Esophagus mucosa (tissue), 1 donor: ENCODE data around the gene INSC. TPM values are rescaled to one million over a fixed set of nuclear protein-coding genes. Genes with fewer than 3 reads are reported as not detected.
"Not testable (repeated sequence)": the region's sequence is repeated elsewhere in the genome, so short reads cannot be mapped to it uniquely, and the experiment has no call there.

Experiments
- ATAC-seq: fragments of 200-7000 bp; cut with Tn5 transposase; one replicate; pipeline ENCODE4 v1.9.1; 2020
- total RNA-seq: library from RNA; stranded (reverse); gene quantifications from one replicate; pipeline ENCODE4 v1.2.4, GENCODE V29; 2023
- donor health status: DM: yes; HTN: yes; CAD: no.

The INSC gene
- 0.12 TPM for total RNA-seq

GRCh38 chr11:15114501-15115475 lies at the start of gene INSC:
Gene INSC (plus strand): TSS chr11:15114923. CDS start chr11:15149175, 34,252 bp downstream.
- ATAC-seq, result no peak

GRCh38 chr11:15069751-15070150 lies 45.0 kb upstream of the INSC start:
- ATAC-seq, result not testable (repeated sequence)

DNA sequence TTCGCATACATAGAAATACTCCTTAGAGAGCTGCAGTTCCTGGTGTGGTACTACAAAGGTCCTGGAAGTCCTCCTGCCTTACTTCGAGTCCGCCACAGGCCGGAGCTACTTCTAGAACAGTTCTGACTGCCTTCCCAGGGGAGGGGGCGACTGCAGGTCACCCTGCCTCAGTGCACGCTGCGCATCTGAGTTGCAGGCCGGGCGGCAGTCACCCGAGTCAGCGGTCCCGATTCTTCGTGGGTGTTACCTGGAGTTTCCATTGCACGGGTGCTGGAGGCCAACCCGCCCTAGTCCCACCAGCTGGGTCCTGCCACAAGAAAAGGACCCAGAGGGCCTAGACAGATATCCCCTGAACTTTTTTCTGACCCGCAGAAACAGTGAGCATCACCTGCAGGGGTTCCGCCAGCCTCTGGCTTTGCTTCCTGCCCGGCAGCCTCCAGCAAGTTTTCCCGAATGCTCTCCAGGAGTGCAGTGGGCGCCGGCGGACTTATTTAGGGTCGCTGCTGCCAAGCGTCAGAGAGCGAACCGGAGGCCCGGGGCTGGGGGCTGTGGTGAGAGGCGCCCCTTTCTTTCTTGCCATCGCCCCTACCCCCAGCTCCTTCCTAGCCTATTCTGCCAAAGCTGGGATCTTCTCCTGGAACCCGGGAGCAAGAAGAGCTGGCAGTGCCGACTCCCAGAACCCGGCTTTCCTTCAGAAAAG lies 43.0 kb upstream of the INSC start:
- no peak for ATAC-seq

GRCh38 chr11:15072551-15073143 lies 42.1 kb upstream of the INSC start:
- ATAC-seq, result no peak

- no peak for ATAC-seq
Observed at GRCh38 chr11:15073361-15074205, 41.1 kb upstream of the INSC start, which contains the start of gene CALCB. Gene CALCB (plus strand): TSS chr11:15073593. CDS start chr11:15074719, 1,126 bp downstream.

DNA sequence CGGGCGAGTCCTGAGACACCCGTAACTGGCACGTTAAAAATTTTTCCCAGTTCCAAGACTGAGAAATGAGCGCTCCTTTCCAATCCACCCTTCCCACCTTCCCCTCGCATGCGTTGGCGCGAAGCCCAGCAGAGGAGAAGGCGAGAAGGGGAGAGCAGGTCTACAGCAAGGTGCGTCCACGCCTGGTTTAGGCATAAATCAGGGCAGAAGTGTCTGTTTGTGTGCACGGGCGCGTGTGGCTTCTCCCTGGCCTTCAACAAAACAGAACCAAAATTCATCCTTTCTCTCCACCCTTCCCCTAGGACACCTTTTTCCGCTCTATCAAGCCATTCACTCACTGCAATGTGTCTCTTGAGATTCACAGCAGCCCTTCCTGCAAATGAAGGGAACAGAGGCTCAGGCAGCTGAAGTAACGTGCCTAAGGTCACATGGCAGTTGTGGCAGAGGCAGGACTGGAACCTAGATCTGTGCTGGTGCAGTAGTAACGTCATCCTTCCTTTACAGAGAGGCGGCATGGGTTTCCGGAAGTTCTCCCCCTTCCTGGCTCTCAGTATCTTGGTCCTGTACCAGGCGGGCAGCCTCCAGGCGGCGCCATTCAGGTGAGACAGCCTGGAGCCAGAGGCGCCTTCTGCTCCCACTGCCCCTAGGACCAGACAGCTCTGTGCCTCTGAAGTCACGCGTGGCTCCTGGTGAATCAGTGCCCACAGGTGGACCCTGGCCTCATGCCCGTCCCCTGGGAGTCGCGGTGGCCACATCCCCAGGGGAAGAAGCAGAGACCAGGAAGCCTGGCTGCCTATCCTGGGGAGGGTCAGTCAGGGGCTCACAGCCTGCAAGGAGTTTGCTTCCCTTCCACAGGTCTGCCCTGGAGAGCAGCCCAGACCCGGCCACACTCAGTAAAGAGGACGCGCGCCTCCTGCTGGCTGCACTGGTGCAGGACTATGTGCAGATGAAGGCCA lies 40.2 kb upstream of the INSC start:
- peak; percentile 90 for ATAC-seq

DNA sequence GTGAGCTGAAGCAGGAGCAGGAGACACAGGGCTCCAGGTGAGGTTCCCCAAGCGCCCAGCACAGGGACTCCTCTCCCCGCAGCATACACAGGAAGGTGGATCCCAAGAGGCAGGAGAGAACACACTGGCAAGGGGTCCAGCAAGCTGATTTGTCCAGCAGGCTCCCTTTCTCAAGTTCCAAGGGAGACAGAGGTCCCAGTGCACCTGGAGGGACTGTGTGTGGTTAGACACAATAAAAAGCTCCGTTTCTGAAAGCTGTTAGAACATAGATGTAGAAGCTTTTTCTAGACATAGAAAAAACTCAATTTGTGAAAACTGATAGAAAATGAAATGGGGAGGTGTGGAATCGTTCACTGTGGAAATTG lies 39.6 kb upstream of the INSC start:
- ATAC-seq, result no peak

GRCh38 chr11:15091175-15091574 lies 23.5 kb upstream of the INSC start:
- no peak for ATAC-seq

GRCh38 chr11:15091625-15092024 lies 23.1 kb upstream of the INSC start:
- ATAC-seq, result no peak

GRCh38 chr11:15093432-15093831 lies 21.3 kb upstream of the INSC start:
- no peak for ATAC-seq

DNA sequence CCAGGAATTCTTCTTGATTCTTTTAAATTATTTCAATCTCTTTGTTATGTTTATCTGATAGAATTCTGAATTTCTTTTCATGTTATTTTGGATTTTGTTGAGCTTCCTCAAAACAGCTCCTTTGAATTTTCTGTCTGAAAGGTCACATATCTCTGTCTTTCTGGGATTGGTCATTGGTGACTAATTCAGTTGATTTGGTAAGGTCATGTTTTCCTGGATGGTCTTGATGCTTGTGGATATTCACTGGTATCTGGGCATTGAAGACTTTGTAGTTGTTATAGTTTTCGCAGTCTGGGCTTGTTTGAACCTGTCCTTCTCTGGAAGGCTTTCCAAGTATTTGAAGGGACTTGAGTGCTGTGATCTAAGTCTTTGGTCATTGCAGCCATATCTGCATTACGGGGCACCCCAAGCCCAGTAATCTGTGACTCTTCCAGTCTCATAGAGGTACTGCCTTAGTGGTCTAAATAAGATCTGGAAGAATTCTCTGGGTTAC lies 18.9 kb upstream of the INSC start:
- no peak for ATAC-seq

GRCh38 chr11:15097411-15097810 lies 17.3 kb upstream of the INSC start:
- ATAC-seq, result no peak

GRCh38 chr11:15099267-15099666 lies 15.5 kb upstream of the INSC start:
- no peak for ATAC-seq

DNA sequence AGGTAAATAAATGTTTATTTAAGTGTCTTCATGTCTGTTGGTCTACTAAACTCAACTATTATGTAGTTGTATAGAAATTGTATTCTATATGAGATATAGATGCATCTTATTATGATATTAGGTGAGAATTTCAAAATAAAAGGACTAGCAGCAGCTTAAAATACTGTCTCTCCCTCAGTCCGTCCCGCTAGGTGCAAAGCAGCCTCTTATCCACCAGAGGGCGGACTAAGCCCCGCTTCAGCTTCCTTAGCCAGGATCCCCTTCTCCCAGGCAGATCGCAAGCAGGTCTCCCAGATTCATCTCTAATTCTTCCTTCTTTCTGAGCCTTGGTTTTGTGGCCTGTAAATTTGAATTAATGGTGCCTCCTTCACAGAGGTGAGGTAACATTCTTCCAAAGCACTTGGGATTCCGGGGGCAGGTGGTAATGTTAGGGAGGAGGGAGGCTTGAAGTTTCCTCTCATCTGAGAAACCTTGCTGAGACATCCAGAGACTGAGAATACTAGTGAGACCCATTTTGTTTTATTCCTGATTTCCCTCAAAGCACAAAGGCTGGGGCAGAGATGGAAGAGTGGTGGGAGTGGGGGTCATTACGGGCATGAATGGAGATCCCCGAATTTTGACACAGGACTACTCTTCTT lies 13.5 kb upstream of the INSC start:
- ATAC-seq, result peak; percentile 81

GRCh38 chr11:15104166-15104565 lies 10.6 kb upstream of the INSC start:
- ATAC-seq, result no peak

- ATAC-seq, result no peak
Observed at GRCh38 chr11:15106201-15106965, 8.3 kb upstream of the INSC start.

- peak; percentile 21 for ATAC-seq
Observed at GRCh38 chr11:15107730-15108515, 6.8 kb upstream of the INSC start.

DNA sequence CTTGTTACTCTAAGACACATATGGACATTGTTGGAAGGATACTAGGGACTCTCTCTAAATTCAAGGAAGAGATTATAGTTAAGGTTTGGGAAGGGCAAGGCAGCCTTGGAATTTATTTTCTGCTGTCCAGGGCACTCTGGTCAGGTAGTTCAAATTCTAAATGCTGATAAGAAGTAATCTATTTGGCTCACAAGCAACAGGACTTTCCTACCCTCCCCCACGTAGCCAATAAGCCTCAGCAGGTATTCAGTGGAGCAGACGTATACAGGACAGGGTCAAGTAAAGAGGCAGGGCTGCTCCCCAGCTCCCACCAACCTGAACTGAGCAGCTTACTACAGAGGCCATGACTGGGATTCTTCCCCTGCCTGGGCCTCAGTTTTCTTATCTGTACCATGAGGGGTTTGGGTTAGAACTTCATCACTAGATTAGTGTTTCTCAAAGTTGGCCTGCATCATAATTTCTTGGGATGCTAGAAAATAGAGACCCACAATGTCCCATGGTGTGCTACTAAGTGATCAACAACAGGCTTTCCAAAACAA lies 6.1 kb upstream of the INSC start:
- ATAC-seq, result no peak
